Osteoblast (primary cell): ENCODE data around the gene PLA2G4E. TPM values are rescaled to one million over a fixed set of nuclear protein-coding genes. Genes with fewer than 3 reads are reported as not detected.

Experiments used
- DNase-seq: peaks from one replicate; pipeline ENCODE4 v3.0.0; 2011; ENCODE audit warnings: low spot score, mixed read lengths; ENCODE audit not compliant: insufficient read length; ENCODE audit errors: missing footprints
- H2AFZ ChIP-seq: 2 replicates; pipeline ENCODE4 v1.6.0; 2011; ENCODE audit warnings: mild to moderate bottlenecking, low read length
- H3K27ac ChIP-seq: 2 replicates; pipeline ENCODE4 v1.5.1; 2011; ENCODE audit warnings: mild to moderate bottlenecking, low read depth, low read length, moderate library complexity
- H3K27me3 ChIP-seq: 2 replicates; pipeline ENCODE4 v1.6.0; 2012; ENCODE audit warnings: mild to moderate bottlenecking, control low read depth, inconsistent platforms, low read length, moderate library complexity; ENCODE audit not compliant: insufficient read depth
- H3K36me3 ChIP-seq: 2 replicates; pipeline ENCODE4 v1.5.1; 2011; ENCODE audit warnings: mild to moderate bottlenecking, low read length, control low read depth, moderate library complexity; ENCODE audit not compliant: insufficient read depth
- H3K4me1 ChIP-seq: 2 replicates; pipeline ENCODE4 v1.5.1; 2011; ENCODE audit warnings: mild to moderate bottlenecking, low read length, control low read depth, moderate library complexity; ENCODE audit not compliant: insufficient read depth
- H3K4me2 ChIP-seq: 2 replicates; pipeline ENCODE4 v1.6.0; 2011; ENCODE audit warnings: mild to moderate bottlenecking, low read length; ENCODE audit not compliant: insufficient read depth
- H3K4me3 ChIP-seq: fragments of 200-600 bp; sonication (generic); 3 replicates; pipeline ENCODE4 v1.5.1; 2012; ENCODE audit warnings: mild to moderate bottlenecking, low read length, inconsistent platforms; ENCODE audit not compliant: insufficient read depth
- H3K79me2 ChIP-seq: 2 replicates; pipeline ENCODE4 v1.6.0; 2012; ENCODE audit warnings: mild to moderate bottlenecking, low read length, control low read depth, inconsistent platforms; ENCODE audit not compliant: insufficient read depth
- H3K9me3 ChIP-seq: 2 replicates; pipeline ENCODE4 v1.5.1; 2011; ENCODE audit warnings: low read depth, low read length, control low read depth
- H4K20me1 ChIP-seq: 2 replicates; pipeline ENCODE4 v1.6.0; 2012; ENCODE audit warnings: mild to moderate bottlenecking, low read length, control low read depth; ENCODE audit not compliant: insufficient read depth
- CTCF ChIP-seq: IDR thresholded peaks from 2 replicates; pipeline ENCODE4 v1.5.1; 2011; ENCODE audit warnings: mild to moderate bottlenecking, low read depth, low read length, moderate library complexity; ENCODE audit errors: extremely low read depth
- total RNA-seq: library from RNA; depleted of rRNA; stranded (reverse); fragments of >200 nt; gene quantifications from 2 replicates; pipeline ENCODE4 v1.2.3, GENCODE V29; 2012

The PLA2G4E gene
- total RNA-seq, 1 donor: not detected

DNA sequence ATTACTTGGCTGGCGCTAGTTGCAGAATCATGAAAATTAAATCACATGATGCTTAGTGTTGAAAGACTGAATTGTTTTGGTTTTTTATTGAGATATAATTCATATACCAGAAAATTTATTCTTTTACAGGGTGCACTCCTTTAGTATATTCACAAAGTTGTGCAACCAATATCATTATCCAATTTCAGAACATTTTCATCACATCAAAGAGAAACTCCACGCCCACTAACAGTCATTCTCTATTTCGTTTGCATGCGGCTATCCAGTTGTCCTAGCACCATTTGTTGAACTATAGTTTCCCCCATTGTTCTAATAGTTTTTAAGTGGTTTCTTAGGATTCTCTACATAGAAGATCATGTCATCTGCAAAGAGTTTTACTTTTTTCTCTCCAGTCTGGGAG, 52.1 kb downstream of the PLA2G4E start:
- no peak overlapping the region for H3K4me2 ChIP-seq
- H4K20me1 ChIP-seq: no peaks in the 10 kb centered on the region
- DNase-seq: no peak
- no peaks in the 10 kb centered on the region for H3K36me3 ChIP-seq
- no peaks in the 10 kb centered on the region for H3K27me3 ChIP-seq
- no peak for TF ChIP-seq CTCF
- H3K9me3 ChIP-seq: no peaks in the 10 kb centered on the region
- peaks cover 21% of the 10 kb centered on the region for H3K4me1 ChIP-seq
- no peak overlapping the region for H3K4me3 ChIP-seq
- H2AFZ ChIP-seq: no peak overlapping the region
- H3K79me2 ChIP-seq: peaks cover 69% of the 10 kb centered on the region
- no peak overlapping the region for H3K27ac ChIP-seq

GRCh38 chr15:41967506-41968206, 53.2 kb downstream of the PLA2G4E start:
- Histone ChIP-seq H3K79me2 (peaks cover 72% of the 10 kb centered on the region), H3K36me3 (no peaks in the 10 kb centered on the region), H3K4me2 (peak overlapping the region; percentile 56), H3K27ac (peak overlapping the region; percentile 60), H3K4me3 (peak overlapping the region; percentile 22), H2AFZ (peak overlapping the region; percentile 45), H3K27me3 (no peaks in the 10 kb centered on the region), H4K20me1 (no peaks in the 10 kb centered on the region), H3K9me3 (no peaks in the 10 kb centered on the region), H3K4me1 (peaks cover 18% of the 10 kb centered on the region)
- TF ChIP-seq CTCF: no peak
- DNase-seq: peak; percentile 84

GRCh38 chr15:41966920-41967465, 53.8 kb downstream of the PLA2G4E start:
- H3K4me2 ChIP-seq: no peak overlapping the region
- peaks cover 71% of the 10 kb centered on the region for H3K79me2 ChIP-seq
- no peaks in the 10 kb centered on the region for H4K20me1 ChIP-seq
- H3K4me1 ChIP-seq: peaks cover 19% of the 10 kb centered on the region
- no peaks in the 10 kb centered on the region for H3K9me3 ChIP-seq
- no peaks in the 10 kb centered on the region for H3K27me3 ChIP-seq
- H2AFZ ChIP-seq: no peak overlapping the region
- no peak for TF ChIP-seq CTCF
- H3K36me3 ChIP-seq: no peaks in the 10 kb centered on the region
- no peak for DNase-seq
- H3K4me3 ChIP-seq: no peak overlapping the region
- no peak overlapping the region for H3K27ac ChIP-seq

DNA sequence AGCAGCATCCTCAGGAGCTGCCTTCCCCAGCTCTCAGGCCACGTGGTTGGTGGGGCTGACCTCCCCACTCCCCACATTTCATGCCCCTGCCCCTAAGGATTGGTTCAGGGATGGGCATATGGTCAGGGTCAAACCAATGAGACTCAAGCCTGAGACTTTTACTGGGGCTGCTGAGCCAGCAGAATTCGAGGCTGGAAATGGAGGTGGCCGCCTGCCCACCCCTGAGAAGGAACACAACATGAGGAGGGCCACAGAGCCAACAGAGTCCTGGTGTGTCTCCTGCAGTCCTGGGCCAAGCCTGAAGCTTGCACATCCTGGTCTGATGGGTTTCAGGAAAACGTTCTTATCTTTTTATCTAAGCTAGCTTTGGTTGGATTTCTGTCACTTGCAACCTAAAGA, 54.4 kb downstream of the PLA2G4E start:
- no peak for DNase-seq
- H3K9me3 ChIP-seq: no peaks in the 10 kb centered on the region
- no peak overlapping the region for H3K4me3 ChIP-seq
- H4K20me1 ChIP-seq: no peaks in the 10 kb centered on the region
- H3K4me2 ChIP-seq: no peak overlapping the region
- peaks cover 25% of the 10 kb centered on the region for H3K4me1 ChIP-seq
- H3K27me3 ChIP-seq: no peaks in the 10 kb centered on the region
- no peak overlapping the region for H3K27ac ChIP-seq
- TF ChIP-seq CTCF: no peak
- H3K36me3 ChIP-seq: no peaks in the 10 kb centered on the region
- peaks cover 71% of the 10 kb centered on the region for H3K79me2 ChIP-seq
- no peak overlapping the region for H2AFZ ChIP-seq
